Memory B cell (primary cell): ENCODE data around the gene FAM199X.

Source experiments
- ATAC-seq: fragments of 150-1000 bp; cut with Tn5 transposase; 2 replicates; pipeline ENCODE4 v1.10.0; 2021; ENCODE audit warnings: low read depth, mild to moderate bottlenecking, moderate library complexity
- DNase-seq, 2 donors: peaks; one replicate each; pipeline ENCODE4 v3.0.0; 2022; ENCODE audit warnings: low spot score in 2 of 2
- H3K27ac Mint-ChIP-seq: one replicate; pipeline ENCODE4 v1.8.0; 2022; ENCODE audit warnings: mild to moderate bottlenecking, moderate library complexity, mixed read lengths
- H3K27me3 Mint-ChIP-seq: one replicate; pipeline ENCODE4 v1.8.0; 2022; ENCODE audit warnings: mixed read lengths
- H3K36me3 Mint-ChIP-seq: one replicate; pipeline ENCODE4 v1.8.0; 2022; ENCODE audit warnings: mild to moderate bottlenecking, mixed read lengths
- H3K4me1 Mint-ChIP-seq: one replicate; pipeline ENCODE4 v1.8.0; 2022; ENCODE audit warnings: mixed read lengths
- H3K4me3 Mint-ChIP-seq: one replicate; pipeline ENCODE4 v1.8.0; 2022; ENCODE audit warnings: mild to moderate bottlenecking, moderate library complexity, mixed read lengths
- H3K9me3 Mint-ChIP-seq: one replicate; pipeline ENCODE4 v1.8.0; 2022; ENCODE audit warnings: mixed read lengths

FAM199X gene

DNA sequence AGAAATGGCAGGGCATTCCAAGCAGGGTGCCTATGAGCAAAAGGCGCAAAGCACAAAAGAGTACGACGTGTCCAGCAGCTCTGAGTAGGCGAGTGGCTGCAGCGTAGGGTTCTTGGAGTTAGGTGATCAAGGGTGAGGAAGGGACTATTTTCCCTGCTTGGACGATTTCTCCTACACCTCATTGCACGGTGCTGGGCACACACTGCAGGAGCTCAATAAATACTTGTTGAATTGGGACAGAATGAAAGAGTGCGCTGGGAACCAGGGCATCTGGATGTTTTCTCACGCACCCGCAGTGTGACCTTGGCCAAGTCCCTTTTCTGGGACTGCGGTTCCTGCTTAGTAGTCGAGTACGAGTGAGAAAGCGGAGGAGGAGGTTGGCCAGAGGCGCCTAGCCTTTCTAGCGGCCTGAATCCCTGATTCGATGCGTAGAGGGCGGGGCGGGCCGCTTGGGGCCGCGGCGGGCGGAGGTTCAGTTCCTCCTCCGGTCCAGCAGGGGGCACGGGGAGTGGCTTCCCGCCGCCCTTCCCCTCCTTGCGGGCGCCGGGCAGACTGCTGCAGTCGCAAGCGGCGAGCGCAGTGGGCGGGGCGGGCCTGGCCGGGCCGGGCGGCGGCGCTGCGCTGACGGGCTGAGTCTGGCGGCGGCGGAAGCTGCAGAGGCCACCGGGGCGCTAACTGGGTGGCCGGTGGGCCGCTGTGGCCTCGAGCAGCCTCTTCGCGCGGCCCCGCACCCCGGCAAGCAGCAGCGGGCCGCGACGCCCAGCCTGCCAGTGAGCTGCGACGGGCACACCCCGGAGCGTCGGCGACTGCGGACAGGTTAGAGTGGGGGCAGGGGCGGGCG is at the start of gene FAM199X:
Gene FAM199X (plus strand): TSS at position 560 of the 841 bp plus-strand sequence. CDS start 333 bp downstream, outside the sequence.
- peaks cover 27% of the 10 kb centered on the region for H3K4me1 Mint-ChIP-seq
- ATAC-seq: peak; percentile 92
- DNase-seq: peak; percentile 72 to 81
- no peaks in the 10 kb centered on the region for H3K27me3 Mint-ChIP-seq
- H3K36me3 Mint-ChIP-seq: peaks cover 4% of the 10 kb centered on the region
- H3K9me3 Mint-ChIP-seq: no peaks in the 10 kb centered on the region
- H3K27ac Mint-ChIP-seq: peak within 1 kb of the TSS; percentile 83
- peak within 1 kb of the TSS; percentile 87 for H3K4me3 Mint-ChIP-seq

DNA sequence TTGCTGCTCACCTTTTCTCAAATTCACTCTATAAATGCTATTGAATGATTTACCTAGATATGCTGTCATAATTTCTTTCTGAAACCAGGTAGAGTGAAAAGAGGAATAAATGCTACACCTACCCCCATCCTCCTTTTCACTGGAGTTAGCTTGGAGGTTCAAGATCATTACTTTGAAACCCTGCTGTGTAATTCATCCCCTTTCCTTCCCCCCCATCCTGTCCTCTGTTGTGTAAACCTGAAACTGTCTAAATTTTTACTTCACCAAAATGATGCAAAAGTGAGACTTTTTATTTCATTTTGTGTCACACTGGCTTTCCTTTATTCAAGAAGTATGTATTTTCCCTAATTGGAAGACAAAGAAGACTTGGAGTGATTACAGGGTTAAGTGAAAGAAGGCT is 48.5 kb upstream of the FAM199X start:
- no peak for DNase-seq
- peak overlapping the region; percentile 8 for H3K27ac Mint-ChIP-seq
- H3K4me1 Mint-ChIP-seq: peaks cover 27% of the 10 kb centered on the region
- no peaks in the 10 kb centered on the region for H3K27me3 Mint-ChIP-seq
- no peaks in the 10 kb centered on the region for H3K9me3 Mint-ChIP-seq
- peaks cover 2% of the 10 kb centered on the region for H3K36me3 Mint-ChIP-seq
- no peak overlapping the region for H3K4me3 Mint-ChIP-seq
- no peak for ATAC-seq

DNA sequence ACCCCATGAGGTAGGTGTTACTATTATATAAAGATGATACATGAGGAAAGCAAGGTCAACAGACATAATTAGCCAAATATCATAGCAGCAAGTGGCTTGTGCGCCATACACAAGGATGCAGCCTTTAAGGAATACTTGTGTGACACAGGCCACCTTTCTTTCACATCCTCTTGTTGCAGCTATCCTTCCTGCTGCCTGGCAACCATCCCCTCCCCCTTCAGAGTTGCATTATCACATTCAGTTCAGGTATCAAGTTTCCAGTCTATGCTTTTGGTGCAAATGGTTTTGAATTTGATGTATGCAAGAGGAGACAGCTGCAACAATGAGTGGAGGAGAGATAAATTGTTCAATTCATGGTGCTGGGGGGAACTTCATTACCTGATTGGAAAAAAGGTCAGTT is 47.5 kb upstream of the FAM199X start:
- DNase-seq (no peak), ATAC-seq (peak; percentile 38)
- H3K9me3 Mint-ChIP-seq: no peaks in the 10 kb centered on the region
- H3K36me3 Mint-ChIP-seq: peaks cover 2% of the 10 kb centered on the region
- peaks cover 29% of the 10 kb centered on the region for H3K4me1 Mint-ChIP-seq
- no peak overlapping the region for H3K4me3 Mint-ChIP-seq
- no peaks in the 10 kb centered on the region for H3K27me3 Mint-ChIP-seq
- no peak overlapping the region for H3K27ac Mint-ChIP-seq

DNA sequence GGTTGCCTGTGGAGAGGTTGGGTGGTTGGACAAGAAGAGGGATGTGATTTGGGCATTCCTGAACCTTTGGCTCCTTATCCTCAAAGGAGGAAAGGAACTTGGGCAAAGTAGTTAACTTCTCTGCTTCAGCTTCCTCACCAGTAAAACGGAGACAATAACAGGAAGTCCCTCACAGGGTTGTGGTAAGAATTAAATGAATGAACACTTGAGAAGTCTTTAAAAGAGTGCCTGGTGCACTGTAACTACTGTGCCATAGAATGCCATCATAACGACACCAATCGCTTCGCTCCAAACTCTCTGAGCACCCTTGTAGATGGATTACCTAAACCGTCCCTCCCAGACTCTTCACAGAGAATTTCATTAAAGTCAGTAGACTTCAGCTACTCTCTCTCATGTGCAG is 43.4 kb upstream of the FAM199X start:
- Mint-ChIP-seq H3K27ac (peak overlapping the region; percentile 82), H3K4me3 (peak overlapping the region; percentile 46), H3K36me3 (peaks cover 4% of the 10 kb centered on the region), H3K9me3 (no peaks in the 10 kb centered on the region), H3K4me1 (peaks cover 28% of the 10 kb centered on the region), H3K27me3 (no peaks in the 10 kb centered on the region)
- DNase-seq: no peak
- peak; percentile 77 for ATAC-seq

DNA sequence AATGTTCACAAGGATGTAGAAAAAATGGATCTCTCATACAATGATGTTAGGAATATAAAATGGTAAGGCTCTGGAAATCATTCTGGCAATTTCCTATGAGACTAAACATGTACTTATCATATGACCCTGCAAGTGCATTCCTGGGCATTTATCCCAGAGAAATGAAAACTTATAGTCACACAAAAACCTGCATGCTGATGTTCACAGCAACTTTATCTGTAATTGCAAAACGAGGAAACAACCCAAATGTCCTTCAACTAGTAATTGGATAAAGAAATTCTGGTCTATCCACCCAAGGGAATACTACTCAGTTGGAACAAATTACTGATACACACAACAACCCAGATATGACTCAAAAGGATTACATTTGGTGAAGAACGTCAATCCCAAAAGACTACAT is 39.4 kb upstream of the FAM199X start:
- DNase-seq (no peak), ATAC-seq (no peak)
- H3K4me1 Mint-ChIP-seq: peaks cover 21% of the 10 kb centered on the region
- H3K4me3 Mint-ChIP-seq: no peak overlapping the region
- H3K27me3 Mint-ChIP-seq: no peaks in the 10 kb centered on the region
- no peaks in the 10 kb centered on the region for H3K9me3 Mint-ChIP-seq
- peaks cover 12% of the 10 kb centered on the region for H3K36me3 Mint-ChIP-seq
- peak overlapping the region; percentile 72 for H3K27ac Mint-ChIP-seq

DNA sequence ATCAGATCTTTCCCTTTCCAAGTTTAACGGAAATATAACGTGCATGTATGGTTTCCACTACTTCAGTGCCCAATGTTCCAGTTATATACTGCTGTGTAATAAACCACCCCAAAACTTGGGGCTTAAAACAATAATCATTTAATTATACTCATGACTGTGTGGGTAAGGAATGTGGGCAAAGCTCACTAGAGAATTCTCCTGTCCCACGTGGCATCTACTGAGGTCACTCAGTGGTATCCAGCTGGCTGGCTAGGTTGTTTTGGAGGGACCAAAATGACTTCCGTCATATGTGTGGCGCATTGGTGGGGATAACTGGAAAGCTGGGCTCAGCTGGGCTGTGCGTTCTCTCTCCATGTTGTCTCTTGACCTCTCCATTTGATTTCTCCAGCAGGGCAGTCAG is 35.4 kb upstream of the FAM199X start:
- Mint-ChIP-seq H3K9me3 (no peaks in the 10 kb centered on the region), H3K4me3 (no peak overlapping the region), H3K27me3 (no peaks in the 10 kb centered on the region), H3K36me3 (peaks cover 13% of the 10 kb centered on the region), H3K4me1 (peaks cover 20% of the 10 kb centered on the region), H3K27ac (no peak overlapping the region)
- DNase-seq (no peak), ATAC-seq (no peak)

DNA sequence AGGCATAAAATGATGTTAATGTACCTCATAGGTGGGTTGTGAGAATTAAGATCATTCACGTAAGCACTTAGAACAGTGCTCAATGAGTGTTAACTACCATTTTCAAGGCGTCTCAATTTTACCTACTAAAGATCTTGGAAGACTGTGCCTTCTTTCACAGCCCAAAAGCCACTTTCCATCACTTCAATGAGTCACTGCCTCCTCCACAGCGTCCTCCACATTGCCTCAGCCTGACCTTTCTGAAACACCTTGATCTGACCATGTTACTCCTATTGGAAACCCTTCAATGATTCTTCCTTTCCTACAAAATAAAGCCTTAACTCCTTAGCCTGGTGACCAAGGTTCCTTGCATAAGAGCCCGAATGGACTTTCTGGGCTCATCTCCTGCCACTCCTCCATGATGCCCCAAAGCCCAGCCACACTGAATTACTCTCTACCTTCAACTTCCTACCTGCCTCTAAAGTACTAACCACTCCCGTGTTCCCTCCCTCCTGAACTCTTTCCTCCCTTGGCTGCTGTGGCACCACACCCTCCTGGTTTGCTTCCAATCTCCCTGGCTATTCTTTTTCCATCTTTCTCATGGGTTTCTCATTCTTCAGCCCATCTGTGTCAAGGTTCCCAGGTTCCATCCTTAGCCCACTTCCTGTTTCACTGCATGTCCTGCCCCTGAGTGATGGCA is 31.5 kb upstream of the FAM199X start:
- DNase-seq (no peak), ATAC-seq (no peak)
- Mint-ChIP-seq H3K36me3 (peaks cover 9% of the 10 kb centered on the region), H3K9me3 (no peaks in the 10 kb centered on the region), H3K4me3 (no peak overlapping the region), H3K27me3 (no peaks in the 10 kb centered on the region), H3K27ac (peak overlapping the region; percentile 9), H3K4me1 (peaks cover 15% of the 10 kb centered on the region)

DNA sequence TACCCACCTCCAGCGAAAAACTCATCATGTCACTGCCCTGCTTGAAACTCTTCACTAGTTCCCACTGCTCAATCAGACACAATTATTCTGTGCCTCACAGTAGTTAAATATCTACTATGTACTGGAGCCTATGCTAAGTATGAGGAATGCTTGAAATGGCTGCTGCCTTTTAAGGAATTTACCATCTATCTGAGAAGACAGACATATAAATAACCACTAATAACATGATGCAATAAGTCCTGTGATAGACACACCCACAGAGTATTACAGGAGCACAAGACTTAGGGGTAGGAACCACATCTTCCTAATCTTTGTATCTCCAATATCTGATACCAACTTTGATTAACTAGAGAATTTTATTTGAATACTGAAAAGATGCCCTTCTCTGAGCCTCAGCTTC is 30.6 kb upstream of the FAM199X start:
- DNase-seq (no peak), ATAC-seq (no peak)
- Mint-ChIP-seq H3K9me3 (no peaks in the 10 kb centered on the region), H3K4me3 (no peak overlapping the region), H3K27ac (no peak overlapping the region), H3K36me3 (peaks cover 6% of the 10 kb centered on the region), H3K27me3 (no peaks in the 10 kb centered on the region), H3K4me1 (peaks cover 15% of the 10 kb centered on the region)

DNA sequence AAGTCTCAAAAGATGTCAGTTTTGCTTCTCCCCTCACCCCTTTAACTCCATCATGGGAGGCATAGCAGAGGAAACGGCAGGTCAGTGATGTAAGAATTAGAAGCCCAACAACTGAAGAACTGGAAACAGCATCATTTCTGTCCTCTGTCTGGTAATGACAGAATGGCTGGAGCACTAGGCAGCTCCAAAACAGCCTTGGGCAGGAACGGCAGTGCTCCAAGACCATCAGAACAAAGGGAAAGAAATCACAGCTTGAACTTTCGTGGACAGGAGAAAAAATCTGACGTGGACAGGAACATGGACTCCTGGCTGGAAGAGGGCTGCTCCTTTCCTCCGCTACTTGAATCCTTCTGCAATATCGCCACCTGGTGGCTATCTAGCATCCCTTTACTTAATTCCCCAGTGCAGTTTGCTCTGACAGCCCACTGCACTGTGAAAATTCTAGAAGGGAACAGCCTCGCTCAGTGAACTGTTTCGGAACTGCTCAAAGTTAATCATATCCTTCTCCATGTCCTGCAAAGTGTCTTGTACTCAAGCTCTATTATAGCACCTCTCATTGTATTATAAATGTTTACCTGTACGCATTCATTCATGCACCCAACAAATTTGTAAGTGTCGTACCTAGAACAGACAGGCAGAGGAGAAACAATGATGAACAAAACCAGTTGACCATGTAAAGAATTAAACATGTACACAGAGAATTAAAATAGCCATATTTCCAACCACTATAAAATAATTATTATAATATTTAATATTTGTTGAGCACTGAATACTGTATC is 29.8 kb upstream of the FAM199X start:
- ATAC-seq: peak; percentile 68
- no peaks in the 10 kb centered on the region for H3K27me3 Mint-ChIP-seq
- DNase-seq: peak; percentile 45 to 49
- no peak overlapping the region for H3K4me3 Mint-ChIP-seq
- peaks cover 15% of the 10 kb centered on the region for H3K4me1 Mint-ChIP-seq
- peaks cover 5% of the 10 kb centered on the region for H3K36me3 Mint-ChIP-seq
- no peak overlapping the region for H3K27ac Mint-ChIP-seq
- no peaks in the 10 kb centered on the region for H3K9me3 Mint-ChIP-seq

DNA sequence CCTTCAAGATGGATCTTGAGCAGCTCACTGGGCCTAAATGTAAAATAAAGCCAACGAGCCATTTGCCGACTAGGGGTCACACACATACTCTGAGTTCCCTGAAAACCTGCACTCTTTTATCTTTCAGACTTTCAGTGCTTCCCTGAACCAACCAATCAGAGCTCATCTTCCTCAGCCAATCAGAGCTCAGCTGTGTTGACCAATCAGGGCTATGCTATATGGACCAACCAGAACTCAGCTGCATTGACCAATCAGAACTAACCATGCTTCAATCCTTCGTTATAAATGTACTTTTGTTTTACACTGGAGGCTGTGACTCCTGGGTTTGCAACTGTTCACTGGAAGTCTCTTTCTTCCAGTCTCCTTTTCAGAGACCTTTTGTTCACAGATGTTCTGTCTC is 28.8 kb upstream of the FAM199X start:
- Mint-ChIP-seq H3K9me3 (no peaks in the 10 kb centered on the region), H3K27ac (no peak overlapping the region), H3K27me3 (no peaks in the 10 kb centered on the region), H3K4me3 (no peak overlapping the region), H3K4me1 (peaks cover 15% of the 10 kb centered on the region), H3K36me3 (peaks cover 2% of the 10 kb centered on the region)
- DNase-seq (no peak), ATAC-seq (peak; percentile 38)

DNA sequence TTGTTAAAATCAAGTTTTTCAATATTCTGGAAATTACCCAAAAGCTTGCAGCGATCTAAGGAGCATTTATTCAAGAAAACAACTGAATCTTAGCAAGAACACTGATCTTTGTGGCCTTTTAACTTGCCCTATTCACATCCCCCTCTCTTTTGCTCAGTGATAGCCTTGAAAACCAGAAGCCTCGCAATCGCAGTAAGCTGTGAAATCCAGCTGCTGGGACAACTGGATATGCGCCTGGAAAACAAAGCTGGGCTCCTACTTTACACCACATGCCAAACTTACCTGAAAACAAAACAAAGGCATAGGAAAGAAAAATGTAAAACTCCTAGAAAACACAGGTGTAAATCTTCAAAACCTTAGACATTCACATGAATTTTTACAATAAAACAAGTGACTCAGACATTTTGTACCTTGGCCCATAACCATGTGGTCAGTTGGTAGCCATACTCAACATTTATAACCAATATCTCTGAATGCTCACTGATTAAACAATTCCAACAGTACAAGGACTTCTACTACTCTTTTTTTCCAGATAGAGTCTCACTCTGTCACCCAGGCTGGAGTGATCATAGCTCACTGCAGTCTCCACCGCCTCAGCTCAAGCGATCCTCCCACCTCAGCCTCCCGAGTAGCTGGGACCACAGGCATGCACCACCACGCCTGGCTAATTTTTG is 25.0 kb upstream of the FAM199X start:
- H3K4me3 Mint-ChIP-seq: no peak overlapping the region
- H3K36me3 Mint-ChIP-seq: peaks cover 5% of the 10 kb centered on the region
- DNase-seq (no peak), ATAC-seq (no peak)
- no peaks in the 10 kb centered on the region for H3K9me3 Mint-ChIP-seq
- no peaks in the 10 kb centered on the region for H3K27me3 Mint-ChIP-seq
- H3K27ac Mint-ChIP-seq: no peak overlapping the region
- peaks cover 14% of the 10 kb centered on the region for H3K4me1 Mint-ChIP-seq

DNA sequence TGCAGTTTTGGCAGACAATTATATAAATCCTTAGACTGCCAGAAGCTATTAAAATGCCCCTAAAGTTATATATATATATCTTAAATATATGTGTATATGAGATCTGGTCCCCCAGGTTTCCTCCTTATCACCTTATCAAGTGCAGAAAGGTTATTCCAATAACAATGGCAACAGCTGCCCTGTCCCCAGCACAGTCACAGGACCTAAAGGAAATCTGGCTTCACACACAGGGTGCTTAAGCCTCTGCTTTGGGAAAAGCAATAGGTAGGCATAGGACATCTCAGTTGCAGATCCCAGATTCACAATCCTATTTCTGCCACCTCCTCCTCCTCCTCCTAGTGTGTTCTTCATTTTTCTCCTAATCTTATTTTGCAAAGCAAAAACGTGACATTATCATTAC is 15.2 kb upstream of the FAM199X start:
- no peaks in the 10 kb centered on the region for H3K27me3 Mint-ChIP-seq
- H3K27ac Mint-ChIP-seq: peak overlapping the region; percentile 15
- H3K36me3 Mint-ChIP-seq: peaks cover 5% of the 10 kb centered on the region

DNA sequence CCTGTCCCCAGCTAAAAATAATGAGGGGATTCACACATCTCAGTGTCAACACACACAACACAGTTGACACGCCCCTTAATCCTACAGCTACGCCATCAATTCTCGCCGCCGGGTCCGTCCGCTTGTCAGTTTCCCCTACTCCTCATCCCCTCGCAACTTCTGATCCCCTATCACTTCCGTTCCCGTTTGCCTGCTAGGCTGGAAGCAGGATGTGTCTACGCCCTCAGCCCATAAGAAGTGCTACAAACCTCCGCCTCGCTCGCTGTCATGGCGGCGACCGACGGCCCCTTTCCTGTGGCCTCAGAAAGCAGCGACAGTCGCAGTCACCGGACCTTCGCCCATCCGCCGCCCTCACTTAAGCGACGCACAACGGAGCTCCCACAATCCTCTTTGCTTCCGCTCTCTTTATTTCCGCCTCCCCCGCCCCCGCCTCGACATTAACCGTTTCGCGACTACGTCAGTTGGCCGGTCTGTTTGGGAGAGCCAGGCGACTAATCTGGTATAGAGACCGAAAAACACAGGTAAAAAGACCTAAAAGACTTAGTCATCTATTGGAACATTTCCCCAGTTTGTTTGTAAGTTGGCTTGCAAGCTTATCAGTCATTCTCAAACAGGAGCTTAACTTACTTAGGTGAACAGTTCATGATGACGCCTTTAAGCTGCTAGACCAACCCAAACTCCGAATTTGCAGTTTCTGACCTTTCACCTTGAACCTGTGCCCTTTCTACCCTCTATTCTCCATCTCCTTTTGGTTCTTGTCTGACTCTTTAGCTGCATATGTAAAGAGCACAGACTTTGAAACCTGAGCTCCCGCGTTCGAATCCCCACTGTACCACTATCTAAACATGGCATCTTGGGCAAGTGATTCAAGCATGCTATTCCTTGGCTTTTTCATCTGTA is 9.4 kb upstream of the FAM199X start, which contains the start of gene SLC25A53:
Gene SLC25A53 (minus strand): TSS at position 380 of the 900 bp plus-strand sequence. CDS start 51,752 bp downstream, outside the sequence.
- Mint-ChIP-seq H3K27me3 (no peaks in the 10 kb centered on the region), H3K27ac (peak within 1 kb of the TSS; percentile 100), H3K4me3 (peak within 1 kb of the TSS; percentile 97), H3K9me3 (no peaks in the 10 kb centered on the region), H3K4me1 (peaks cover 4% of the 10 kb centered on the region), H3K36me3 (peaks cover 3% of the 10 kb centered on the region)
- DNase-seq (peak; percentile 69 to 72), ATAC-seq (peak; percentile 85)

More for the DNA sequence above, 15.2 kb upstream of the FAM199X start:
- Mint-ChIP-seq H3K4me3 (no peak overlapping the region), H3K9me3 (no peaks in the 10 kb centered on the region), H3K4me1 (peaks cover 17% of the 10 kb centered on the region)
- DNase-seq (no peak), ATAC-seq (no peak)
